ENCODE data around the gene ARHGAP26.

ARHGAP26 gene

GRCh38 chr5:143126174-143127019, 356.2 kb downstream of the ARHGAP26 start:
- Mint-ChIP-seq H3K36me3 (peaks cover 2 to 12% of the 10 kb centered on the region in 2 donors), H3K9me3 (no peaks in the 10 kb centered on the region), H3K4me3 (no peak overlapping the region), H3K4me1 (peaks cover 10 to 27% of the 10 kb centered on the region in 2 donors), H3K27ac (no peak overlapping the region), H3K27me3 (no peaks in the 10 kb centered on the region)
- ATAC-seq (replicated peaks) (no peak), DNase-seq (no peak)

GRCh38 chr5:143128412-143129071, 358.4 kb downstream of the ARHGAP26 start:
- Mint-ChIP-seq H3K27ac (no peak overlapping the region), H3K4me3 (no peak overlapping the region), H3K36me3 (peaks cover 1 to 3% of the 10 kb centered on the region in 2 donors), H3K27me3 (no peaks in the 10 kb centered on the region), H3K9me3 (no peaks in the 10 kb centered on the region), H3K4me1 (peaks cover 13 to 27% of the 10 kb centered on the region in 2 donors)
- ATAC-seq (replicated peaks): no peak
- DNase-seq: no peak

GRCh38 chr5:143129203-143129602, 359.0 kb downstream of the ARHGAP26 start:
- no peak for ATAC-seq (replicated peaks)
- H3K27me3 Mint-ChIP-seq: no peaks in the 10 kb centered on the region
- no peaks in the 10 kb centered on the region for H3K9me3 Mint-ChIP-seq
- no peak overlapping the region for H3K4me3 Mint-ChIP-seq
- peaks cover 1 to 3% of the 10 kb centered on the region in 2 donors for H3K36me3 Mint-ChIP-seq
- no peak for DNase-seq
- H3K4me1 Mint-ChIP-seq: peaks cover 13 to 27% of the 10 kb centered on the region in 2 donors
- no peak overlapping the region for H3K27ac Mint-ChIP-seq

- DNase-seq (no peak), ATAC-seq (replicated peaks) (no peak)
- Mint-ChIP-seq H3K27ac (no peak overlapping the region), H3K27me3 (no peaks in the 10 kb centered on the region), H3K4me1 (peaks cover 11 to 18% of the 10 kb centered on the region in 2 donors), H3K36me3 (peaks cover 1 to 3% of the 10 kb centered on the region in 2 donors), H3K4me3 (no peak overlapping the region), H3K9me3 (no peaks in the 10 kb centered on the region)
Measured at GRCh38 chr5:143129910-143130612, 359.9 kb downstream of the ARHGAP26 start.

- DNase-seq: no peak
- Mint-ChIP-seq H3K27ac (no peak overlapping the region), H3K4me3 (no peak overlapping the region), H3K36me3 (peaks cover 1 to 3% of the 10 kb centered on the region in 2 donors), H3K9me3 (no peaks in the 10 kb centered on the region), H3K27me3 (no peaks in the 10 kb centered on the region), H3K4me1 (peaks cover 7 to 13% of the 10 kb centered on the region in 2 donors)
- no peak for ATAC-seq (replicated peaks)
Measured at GRCh38 chr5:143130613-143131305, 360.6 kb downstream of the ARHGAP26 start.

GRCh38 chr5:143131972-143132371, 361.8 kb downstream of the ARHGAP26 start:
- H3K4me1 Mint-ChIP-seq: peaks cover 7 to 13% of the 10 kb centered on the region in 2 donors
- no peaks in the 10 kb centered on the region for H3K9me3 Mint-ChIP-seq
- DNase-seq: no peak
- no peaks in the 10 kb centered on the region for H3K27me3 Mint-ChIP-seq
- peaks cover 1 to 3% of the 10 kb centered on the region in 2 donors for H3K36me3 Mint-ChIP-seq
- H3K4me3 Mint-ChIP-seq: no peak overlapping the region
- ATAC-seq (replicated peaks): no peak
- no peak overlapping the region for H3K27ac Mint-ChIP-seq

- H3K9me3 Mint-ChIP-seq: no peaks in the 10 kb centered on the region
- H3K36me3 Mint-ChIP-seq: peaks cover 1 to 6% of the 10 kb centered on the region in 2 donors
- ATAC-seq (replicated peaks): no peak
- no peak overlapping the region for H3K27ac Mint-ChIP-seq
- no peak overlapping the region for H3K4me3 Mint-ChIP-seq
- no peaks in the 10 kb centered on the region for H3K27me3 Mint-ChIP-seq
- DNase-seq: no peak
- H3K4me1 Mint-ChIP-seq: peaks cover 7 to 13% of the 10 kb centered on the region in 2 donors
Measured at GRCh38 chr5:143132739-143133138, 362.6 kb downstream of the ARHGAP26 start.

GRCh38 chr5:143133721-143134120, 363.5 kb downstream of the ARHGAP26 start:
- H3K4me3 Mint-ChIP-seq: no peak overlapping the region
- H3K4me1 Mint-ChIP-seq: peaks cover 7 to 13% of the 10 kb centered on the region in 2 donors
- ATAC-seq (replicated peaks) (no peak), DNase-seq (no peak)
- peaks cover 3 to 5% of the 10 kb centered on the region in 2 donors for H3K36me3 Mint-ChIP-seq
- H3K27ac Mint-ChIP-seq: no peak overlapping the region
- H3K27me3 Mint-ChIP-seq: no peaks in the 10 kb centered on the region
- H3K9me3 Mint-ChIP-seq: no peaks in the 10 kb centered on the region

GRCh38 chr5:143134269-143134668, 364.1 kb downstream of the ARHGAP26 start:
- no peak for ATAC-seq (replicated peaks)
- H3K36me3 Mint-ChIP-seq: peaks cover 3 to 5% of the 10 kb centered on the region in 2 donors
- peaks cover 7 to 13% of the 10 kb centered on the region in 2 donors for H3K4me1 Mint-ChIP-seq

GRCh38 chr5:143134900-143135299, 364.7 kb downstream of the ARHGAP26 start:
- no peak for ATAC-seq (replicated peaks)
- Mint-ChIP-seq H3K4me1 (peaks cover 7 to 13% of the 10 kb centered on the region in 2 donors), H3K36me3 (peaks cover 3 to 5% of the 10 kb centered on the region in 2 donors)

More at GRCh38 chr5:143134269-143134668, 364.1 kb downstream of the ARHGAP26 start:
- no peak overlapping the region for H3K27ac Mint-ChIP-seq
- H3K4me3 Mint-ChIP-seq: no peak overlapping the region
- H3K27me3 Mint-ChIP-seq: no peaks in the 10 kb centered on the region
- no peak for DNase-seq
- H3K9me3 Mint-ChIP-seq: no peaks in the 10 kb centered on the region

GRCh38 chr5:143135832-143136551, 365.8 kb downstream of the ARHGAP26 start:
- Mint-ChIP-seq H3K4me3 (no peak overlapping the region), H3K27me3 (no peaks in the 10 kb centered on the region), H3K36me3 (peaks cover 3 to 5% of the 10 kb centered on the region in 2 donors), H3K27ac (peak overlapping the region; percentile 59), H3K4me1 (peaks cover 6 to 8% of the 10 kb centered on the region in 2 donors), H3K9me3 (no peaks in the 10 kb centered on the region)
- DNase-seq: no peak
- ATAC-seq (replicated peaks): no peak

More at GRCh38 chr5:143134900-143135299, 364.7 kb downstream of the ARHGAP26 start:
- H3K27me3 Mint-ChIP-seq: no peaks in the 10 kb centered on the region
- no peak overlapping the region for H3K27ac Mint-ChIP-seq
- no peak for DNase-seq
- H3K4me3 Mint-ChIP-seq: no peak overlapping the region
- no peaks in the 10 kb centered on the region for H3K9me3 Mint-ChIP-seq

GRCh38 chr5:143138839-143139238, 368.7 kb downstream of the ARHGAP26 start:
- Mint-ChIP-seq H3K36me3 (peaks cover 3 to 5% of the 10 kb centered on the region in 2 donors), H3K4me3 (no peak overlapping the region)

GRCh38 chr5:143139585-143139984, 369.4 kb downstream of the ARHGAP26 start:
- peaks cover 2 to 4% of the 10 kb centered on the region in 2 donors for H3K4me1 Mint-ChIP-seq
- H3K9me3 Mint-ChIP-seq: no peaks in the 10 kb centered on the region
- no peak for DNase-seq
- no peak overlapping the region for H3K27ac Mint-ChIP-seq
- peaks cover 3 to 5% of the 10 kb centered on the region in 2 donors for H3K36me3 Mint-ChIP-seq
- no peak overlapping the region for H3K4me3 Mint-ChIP-seq
- no peak for ATAC-seq (replicated peaks)
- H3K27me3 Mint-ChIP-seq: no peaks in the 10 kb centered on the region

More at GRCh38 chr5:143138839-143139238, 368.7 kb downstream of the ARHGAP26 start:
- ATAC-seq (replicated peaks) (no peak), DNase-seq (no peak)
- Mint-ChIP-seq H3K9me3 (no peaks in the 10 kb centered on the region), H3K27ac (no peak overlapping the region), H3K27me3 (no peaks in the 10 kb centered on the region), H3K4me1 (peaks cover 2 to 4% of the 10 kb centered on the region in 2 donors)

All from stimulated activated naive B cell treated with anti-CD40 and anti-IgM and Interleukin-4, amounts not matched to agents 10 μg/mL and 1 μg/mL and 100 μg/mL, for 72 hours (primary cell).